HG03039 (cell line): Measurements from ENCODE around the gene GALC.
"Not testable (repeated sequence)": the region's sequence is repeated elsewhere in the genome, so short reads cannot be mapped to it uniquely, and the experiment has no call there.

Experiments
- ATAC-seq: cut with Tn5 transposase; IDR thresholded peaks from one replicate; pipeline ENCODE4 v1.9.1; 2021; ENCODE audit warnings: mild to moderate bottlenecking, moderate library complexity; ENCODE audit not compliant: unreplicated experiment

The GALC gene

DNA sequence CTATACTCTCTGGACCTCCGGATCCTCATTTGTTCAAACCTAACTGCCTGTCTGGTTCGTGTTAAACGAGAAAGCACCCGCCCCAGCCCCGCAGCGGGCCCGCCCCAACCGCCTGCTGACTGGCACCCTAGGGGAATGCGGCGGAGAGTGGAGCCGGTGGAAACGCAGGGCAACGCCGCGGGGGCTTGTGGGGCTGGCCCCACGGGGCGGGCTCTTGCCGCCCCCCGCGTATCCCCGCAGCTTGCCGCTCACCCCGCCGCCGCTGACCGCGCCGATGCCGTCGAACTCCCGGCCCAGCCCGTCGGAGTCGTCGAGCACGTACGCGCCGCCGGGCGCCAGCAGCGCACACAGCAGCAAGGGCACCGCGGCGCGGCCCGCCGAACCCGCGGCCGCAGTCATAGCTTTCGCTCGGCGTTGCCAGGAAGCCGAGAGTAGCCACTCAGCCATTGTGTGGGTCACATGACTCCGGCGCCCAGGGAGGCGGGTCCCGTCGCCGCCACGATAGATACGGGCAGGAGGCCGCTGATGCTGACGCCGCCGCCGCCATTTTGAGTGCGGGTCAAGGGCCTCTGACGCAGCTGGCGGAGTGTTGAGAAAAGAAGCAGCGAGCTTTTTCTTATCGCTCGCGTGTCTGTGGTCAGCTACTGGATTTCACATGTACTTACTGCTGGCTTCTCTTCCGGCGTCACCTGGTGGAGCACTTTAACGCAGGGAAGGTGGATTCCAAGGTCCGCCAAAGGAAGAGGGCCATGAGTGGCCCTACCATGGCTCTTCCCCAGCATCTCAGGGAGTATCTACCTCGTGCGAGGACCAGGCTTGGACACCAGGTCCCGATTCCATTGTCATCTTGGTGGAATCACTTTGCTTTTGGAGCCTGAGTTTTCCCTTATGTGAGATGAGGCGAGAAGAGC is at the start of gene GALC:
TSS of gene GALC (minus strand) at position 465 of the 911 bp plus-strand sequence. CDS start at position 447, 18 bp downstream.
- ATAC-seq, result peak; percentile 90

GRCh38 chr14:88040146-88040545 is 47.2 kb upstream of the GALC start:
- no peak for ATAC-seq

DNA sequence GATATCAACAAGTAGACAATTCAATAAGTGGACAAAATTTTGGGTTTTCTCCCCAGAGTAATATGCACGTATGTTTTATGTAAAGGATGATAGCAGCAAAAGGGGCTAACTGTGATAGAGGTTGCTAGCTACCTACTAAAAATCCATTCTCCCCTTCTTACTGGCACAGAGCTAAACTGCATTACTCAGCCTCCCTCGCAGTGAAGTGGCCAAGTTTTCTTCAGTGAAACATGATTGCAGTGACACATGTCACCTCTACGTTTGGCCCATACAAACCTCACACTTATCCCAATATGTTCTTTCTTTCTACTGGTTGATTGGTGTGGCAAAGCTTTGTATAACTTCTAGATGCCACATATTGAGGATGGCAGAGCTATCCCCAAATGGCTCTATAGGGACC is 46.2 kb upstream of the GALC start:
- ATAC-seq, result no peak

- no peak for ATAC-seq
These were observed 44.3 kb upstream of the GALC start for GRCh38 chr14:88037325-88037724.

GRCh38 chr14:88036422-88036821 is 43.4 kb upstream of the GALC start:
- no peak for ATAC-seq

GRCh38 chr14:88034076-88034475 is 41.1 kb upstream of the GALC start:
- ATAC-seq, result no peak

DNA sequence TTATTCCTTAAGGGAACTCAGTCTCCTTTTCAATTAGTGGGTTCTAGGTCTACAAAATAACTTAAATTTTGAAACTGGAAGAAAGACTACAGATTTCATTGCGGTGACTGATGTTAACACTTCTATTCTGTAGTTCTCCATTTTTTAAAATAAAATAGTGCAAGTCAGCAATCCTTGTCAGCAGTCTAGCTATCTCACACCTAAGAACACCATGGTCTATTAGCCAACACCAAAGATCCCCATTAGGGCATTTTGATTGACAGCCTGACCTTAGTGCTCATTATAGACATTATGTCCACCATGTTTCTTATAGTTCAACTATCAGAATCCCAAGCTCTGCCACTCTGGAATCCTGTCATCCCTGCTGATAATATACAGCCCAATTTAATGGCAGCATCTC is 39.4 kb upstream of the GALC start:
- ATAC-seq, result no peak

- ATAC-seq, result no peak
These were observed 37.9 kb upstream of the GALC start for GRCh38 chr14:88030892-88031291.

DNA sequence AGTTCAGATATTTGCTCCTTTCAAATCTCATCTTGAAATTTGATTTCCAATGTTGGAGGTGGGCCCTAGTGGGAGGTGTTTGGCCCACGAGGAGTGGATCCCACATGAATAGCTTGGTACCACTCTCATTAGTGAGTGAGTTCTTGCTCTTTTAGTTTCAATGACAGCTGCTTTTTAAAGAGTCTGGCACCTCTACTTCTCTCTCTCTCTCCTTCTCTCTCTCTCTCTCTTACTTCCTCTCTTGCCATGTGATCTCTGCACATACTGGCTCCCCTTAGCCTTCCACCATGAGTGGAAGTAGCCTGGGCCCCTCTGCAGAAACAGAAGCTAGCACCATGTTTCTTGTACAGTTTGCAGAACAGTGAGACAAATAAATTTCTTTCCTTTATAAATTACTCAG is 37.1 kb upstream of the GALC start:
- no peak for ATAC-seq

DNA sequence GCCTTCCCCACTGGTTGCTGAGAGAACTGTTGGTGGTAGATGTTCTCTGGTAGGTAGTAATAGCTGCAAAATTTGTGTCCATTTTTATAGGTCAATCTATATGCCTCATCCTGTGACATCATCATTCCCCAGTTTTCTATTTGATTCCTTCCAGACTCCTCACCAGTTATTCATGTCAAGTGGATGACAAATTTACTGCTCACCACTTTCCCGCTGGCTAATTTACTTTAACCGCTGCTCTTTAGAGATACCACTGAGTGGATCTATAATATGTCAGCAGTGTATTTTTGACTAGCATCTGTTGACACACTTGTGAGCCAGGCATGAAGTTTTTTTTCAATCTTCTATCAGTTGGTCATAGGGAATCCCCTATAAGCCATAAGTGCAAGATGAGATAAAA is 36.5 kb upstream of the GALC start:
- no peak for ATAC-seq

GRCh38 chr14:88026890-88027289 is 33.9 kb upstream of the GALC start:
- no peak for ATAC-seq

DNA sequence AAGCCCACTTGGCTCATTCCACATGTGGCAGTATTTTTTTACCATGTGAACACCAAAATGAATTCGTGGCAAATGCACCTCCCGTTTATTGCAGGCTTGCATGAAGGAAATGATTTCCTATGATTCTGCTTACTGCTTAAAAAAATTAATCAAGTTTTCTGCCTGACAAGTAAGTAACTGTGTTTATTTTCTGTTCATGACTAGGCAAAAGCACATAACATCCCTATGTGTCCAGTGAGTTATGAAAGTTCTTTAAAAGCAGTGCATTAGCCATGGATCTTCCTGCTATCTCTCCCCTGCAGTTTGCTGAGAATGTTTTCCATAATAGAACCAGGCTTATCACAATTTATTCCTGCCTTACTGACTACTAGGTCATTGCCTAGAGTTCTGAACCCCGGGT is 32.3 kb upstream of the GALC start:
- no peak for ATAC-seq

DNA sequence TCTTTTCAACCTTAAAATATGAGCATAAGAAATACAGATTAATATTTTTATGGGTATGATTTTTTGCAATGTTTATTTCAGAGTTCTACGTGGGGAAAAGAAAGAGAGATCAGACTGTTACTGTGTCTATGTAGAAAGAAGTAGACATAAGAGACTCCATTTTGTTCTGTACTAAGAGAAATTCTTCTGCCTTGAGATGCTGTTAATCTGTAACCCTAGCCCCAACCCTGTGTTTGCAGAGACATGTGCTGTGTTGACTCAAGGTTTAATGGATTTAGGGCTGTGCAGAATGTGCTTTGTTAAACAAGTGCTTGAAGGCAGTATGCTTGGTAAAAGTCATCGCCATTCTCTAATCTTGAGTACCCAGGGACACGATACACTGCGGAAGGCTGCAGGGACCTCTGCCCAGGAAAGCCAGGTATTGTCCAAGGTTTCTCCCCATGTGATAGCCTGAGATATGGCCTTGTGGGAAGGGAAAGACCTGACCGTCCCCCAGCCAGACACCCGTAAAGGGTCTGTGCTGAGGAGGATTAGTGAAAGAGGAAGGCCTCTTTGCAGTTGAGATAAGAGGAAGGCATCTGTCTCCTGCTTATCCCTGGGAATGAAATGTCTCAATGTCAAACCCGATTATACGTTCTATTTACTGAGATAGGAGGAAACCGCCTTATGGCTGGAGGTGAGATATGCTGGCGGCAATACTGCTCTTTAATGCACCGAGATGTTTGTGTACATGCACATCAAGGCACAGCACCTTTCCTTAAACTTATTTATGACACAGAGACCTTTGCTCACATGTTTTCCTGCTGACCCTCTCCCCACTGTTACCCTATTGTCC is 31.5 kb upstream of the GALC start:
- not testable (repeated sequence) for ATAC-seq

- ATAC-seq, result no peak
These were observed 30.7 kb upstream of the GALC start for GRCh38 chr14:88023658-88024187.

GRCh38 chr14:88017535-88017934 is 24.6 kb upstream of the GALC start:
- no peak for ATAC-seq

DNA sequence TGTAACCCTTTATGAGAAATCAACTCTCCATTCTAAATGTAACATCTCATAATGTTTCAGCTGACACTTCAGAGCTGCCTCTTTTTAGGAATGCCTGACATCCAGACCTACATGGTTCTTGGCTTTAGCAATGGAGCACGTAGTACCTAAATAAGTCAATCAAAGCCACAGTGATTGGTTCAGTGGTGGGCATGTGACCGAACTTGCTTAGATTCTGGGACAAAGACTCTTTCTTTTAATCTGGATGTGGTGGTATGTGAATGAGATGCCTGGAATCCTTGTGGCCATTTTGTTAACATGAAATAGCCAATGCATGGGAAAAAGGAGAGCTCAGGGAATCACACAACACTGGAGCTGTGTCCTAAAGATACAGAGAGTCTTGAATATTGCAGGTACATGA is 23.8 kb upstream of the GALC start:
- ATAC-seq, result no peak

GRCh38 chr14:88013750-88014349 is 20.9 kb upstream of the GALC start:
- peak; percentile 96 for ATAC-seq

DNA sequence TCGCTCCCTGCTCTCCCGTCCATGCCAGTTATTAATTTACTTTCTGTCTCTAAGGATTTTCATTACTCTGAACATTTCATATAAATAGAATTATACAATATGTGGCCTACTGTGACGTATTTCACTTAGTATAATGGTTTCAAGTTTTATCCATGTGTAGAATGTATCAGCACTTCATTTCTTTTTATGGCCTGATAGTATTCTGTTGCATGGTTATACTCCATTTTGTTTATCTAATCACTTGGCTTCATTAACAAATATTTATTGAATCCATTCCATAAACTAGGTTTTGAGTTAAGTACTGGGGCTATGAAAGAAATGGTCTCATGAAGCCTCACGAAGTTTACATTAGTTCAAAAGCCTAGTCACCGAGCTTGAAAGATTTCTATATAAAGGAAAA is 19.5 kb upstream of the GALC start:
- no peak for ATAC-seq

GRCh38 chr14:88010331-88010730 is 17.3 kb upstream of the GALC start:
- ATAC-seq, result no peak

- no peak for ATAC-seq
These were observed 16.5 kb upstream of the GALC start for GRCh38 chr14:88009486-88009885.

- ATAC-seq, result no peak
These were observed 15.2 kb upstream of the GALC start for GRCh38 chr14:88008039-88008742.
